KMS-11 (cell line): ENCODE measurements around the gene COL12A1.

Experiments
- H2AFZ ChIP-seq: fragments of 200-600 bp; sonication (generic); 2 replicates; pipeline ENCODE4 v1.6.1; 2016; ENCODE audit warnings: antibody characterized with exemption, mixed run types, low read depth
- H3K27ac ChIP-seq: fragments of 200-600 bp; sonication (generic); 2 replicates; pipeline ENCODE4 v1.6.1; 2016; ENCODE audit warnings: mild to moderate bottlenecking, mixed run types
- H3K27me3 ChIP-seq: fragments of 200-600 bp; sonication (generic); 2 replicates; pipeline ENCODE4 v1.6.1; 2017; ENCODE audit warnings: mild to moderate bottlenecking, low read depth, mixed run types, moderate library complexity; ENCODE audit not compliant: insufficient read depth
- H3K36me3 ChIP-seq: fragments of 200-600 bp; sonication (generic); 2 replicates; pipeline ENCODE4 v1.6.1; 2017; ENCODE audit warnings: mild to moderate bottlenecking, mixed run types; ENCODE audit not compliant: insufficient read depth
- H3K4me1 ChIP-seq: fragments of 200-600 bp; sonication (generic); 2 replicates; pipeline ENCODE4 v1.6.1; 2016; ENCODE audit warnings: mild to moderate bottlenecking, low read depth, mixed run types; ENCODE audit not compliant: poor library complexity, severe bottlenecking
- H3K4me2 ChIP-seq: fragments of 200-600 bp; sonication (generic); 2 replicates; pipeline ENCODE4 v1.7.0; 2016; ENCODE audit warnings: mild to moderate bottlenecking, mixed run types
- H3K4me3 ChIP-seq: fragments of 200-600 bp; sonication (generic); IDR thresholded peaks from 2 replicates; pipeline ENCODE4 v1.6.1; 2017; ENCODE audit warnings: low read depth, low read length, mixed read lengths; ENCODE audit not compliant: insufficient read depth
- H3K79me2 ChIP-seq: fragments of 200-600 bp; sonication (generic); 2 replicates; pipeline ENCODE4 v1.6.1; 2016; ENCODE audit warnings: low read depth, mixed run types; ENCODE audit not compliant: insufficient read depth
- H3K9ac ChIP-seq: fragments of 200-600 bp; sonication (generic); 2 replicates; pipeline ENCODE4 v1.6.1; 2016; ENCODE audit warnings: mild to moderate bottlenecking, mixed run types
- H4K20me1 ChIP-seq: fragments of 200-600 bp; sonication (generic); 2 replicates; pipeline ENCODE4 v1.6.1; 2016; ENCODE audit warnings: mild to moderate bottlenecking, mixed run types; ENCODE audit not compliant: insufficient read depth
- TF ChIP-seq, protein P1 (sequence below): fragments of 200-600 bp; sonication (generic); conservative IDR thresholded peaks from 2 replicates; pipeline ENCODE4 v1.6.1; 2017; ENCODE audit warnings: low read depth, mild to moderate bottlenecking, antibody characterized with exemption, low read length, moderate library complexity, mixed read lengths

The COL12A1 gene

DNA sequence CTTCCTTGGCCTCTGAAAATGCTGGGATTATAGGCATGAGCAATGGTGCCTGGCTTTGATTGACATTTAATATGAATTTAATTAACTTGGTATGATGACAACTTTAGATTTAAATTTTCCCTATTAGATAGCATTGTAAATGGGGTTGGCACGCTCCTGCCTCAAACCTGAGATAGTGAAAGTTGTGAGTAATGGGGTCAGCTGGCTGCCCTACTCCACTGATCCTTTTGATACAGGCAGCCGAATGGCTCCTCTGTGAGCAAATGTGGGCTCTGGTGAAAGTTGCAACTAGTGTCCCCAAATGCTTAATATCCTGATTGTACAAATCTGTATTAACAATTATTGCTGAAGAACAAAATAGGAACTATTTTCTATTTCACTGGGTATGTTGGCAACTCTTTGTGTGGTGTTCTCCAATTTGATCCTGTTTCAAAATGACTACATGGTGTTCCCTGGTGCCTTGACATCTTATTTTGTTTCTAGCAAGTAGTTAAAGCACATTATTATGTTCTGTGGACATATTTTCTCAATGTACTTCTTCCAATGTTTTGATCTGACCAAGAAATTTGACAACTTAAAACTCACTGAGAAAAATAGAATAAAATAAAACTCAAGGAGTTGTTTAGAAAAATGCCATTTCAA is 97.4 kb downstream of the COL12A1 start:
- TF ChIP-seq, protein P1, sequence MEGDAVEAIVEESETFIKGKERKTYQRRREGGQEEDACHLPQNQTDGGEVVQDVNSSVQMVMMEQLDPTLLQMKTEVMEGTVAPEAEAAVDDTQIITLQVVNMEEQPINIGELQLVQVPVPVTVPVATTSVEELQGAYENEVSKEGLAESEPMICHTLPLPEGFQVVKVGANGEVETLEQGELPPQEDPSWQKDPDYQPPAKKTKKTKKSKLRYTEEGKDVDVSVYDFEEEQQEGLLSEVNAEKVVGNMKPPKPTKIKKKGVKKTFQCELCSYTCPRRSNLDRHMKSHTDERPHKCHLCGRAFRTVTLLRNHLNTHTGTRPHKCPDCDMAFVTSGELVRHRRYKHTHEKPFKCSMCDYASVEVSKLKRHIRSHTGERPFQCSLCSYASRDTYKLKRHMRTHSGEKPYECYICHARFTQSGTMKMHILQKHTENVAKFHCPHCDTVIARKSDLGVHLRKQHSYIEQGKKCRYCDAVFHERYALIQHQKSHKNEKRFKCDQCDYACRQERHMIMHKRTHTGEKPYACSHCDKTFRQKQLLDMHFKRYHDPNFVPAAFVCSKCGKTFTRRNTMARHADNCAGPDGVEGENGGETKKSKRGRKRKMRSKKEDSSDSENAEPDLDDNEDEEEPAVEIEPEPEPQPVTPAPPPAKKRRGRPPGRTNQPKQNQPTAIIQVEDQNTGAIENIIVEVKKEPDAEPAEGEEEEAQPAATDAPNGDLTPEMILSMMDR = no peak
- Histone ChIP-seq H3K4me3 (no peak overlapping the region), H4K20me1 (no peaks in the 10 kb centered on the region), H3K4me2 (no peak overlapping the region), H3K36me3 (no peaks in the 10 kb centered on the region), H3K27me3 (no peaks in the 10 kb centered on the region), H3K4me1 (no peaks in the 10 kb centered on the region), H3K27ac (no peak overlapping the region), H2AFZ (no peak overlapping the region), H3K9ac (no peak overlapping the region), H3K79me2 (no peaks in the 10 kb centered on the region)

DNA sequence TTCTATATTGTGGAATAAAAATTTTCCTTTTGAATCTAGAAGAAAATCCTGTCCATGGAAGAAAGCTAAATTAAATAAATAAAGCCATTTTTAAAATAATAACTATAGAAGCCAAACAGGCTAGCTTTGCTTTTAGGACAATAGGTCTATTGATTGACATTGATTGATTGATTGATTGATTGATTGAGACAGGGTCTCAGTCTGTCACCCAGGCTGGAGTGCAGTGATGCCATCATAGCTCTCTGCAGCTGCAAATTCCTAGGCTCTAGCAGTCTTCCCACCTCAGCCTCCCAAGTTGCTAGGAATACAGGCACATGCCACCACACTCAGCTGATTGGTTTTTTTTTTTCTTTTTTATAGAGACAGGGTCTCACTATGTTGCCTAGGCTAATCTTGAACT is 97.9 kb downstream of the COL12A1 start:
- Histone ChIP-seq H2AFZ (no peak overlapping the region), H3K36me3 (no peaks in the 10 kb centered on the region), H3K4me1 (no peaks in the 10 kb centered on the region), H4K20me1 (no peaks in the 10 kb centered on the region), H3K27ac (no peak overlapping the region), H3K79me2 (no peaks in the 10 kb centered on the region), H3K27me3 (no peaks in the 10 kb centered on the region), H3K4me3 (no peak overlapping the region), H3K9ac (no peak overlapping the region), H3K4me2 (no peak overlapping the region)
- TF ChIP-seq, protein P1 = no peak

DNA sequence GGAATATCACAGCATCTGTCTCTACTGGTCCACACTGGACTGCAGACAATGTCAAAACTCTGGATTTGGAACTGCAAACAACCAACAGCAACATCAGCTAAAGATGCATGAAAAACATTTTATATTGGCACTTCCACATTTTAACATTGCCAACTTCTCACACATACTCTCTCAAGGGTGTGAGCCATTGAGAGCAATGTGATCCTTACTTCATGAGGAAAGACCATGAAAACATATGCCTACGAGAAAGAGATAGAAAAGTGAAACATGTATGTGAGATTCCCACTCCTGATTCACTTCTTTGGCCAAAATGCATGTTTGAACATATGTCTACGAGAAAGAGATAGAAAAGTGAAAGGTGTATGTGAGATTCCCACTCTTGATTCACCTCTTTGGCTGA is 99.4 kb downstream of the COL12A1 start:
- H3K79me2 ChIP-seq = no peaks in the 10 kb centered on the region
- no peaks in the 10 kb centered on the region for H3K4me1 ChIP-seq
- H3K4me2 ChIP-seq = no peak overlapping the region
- H2AFZ ChIP-seq = no peak overlapping the region
- TF ChIP-seq, protein P1 = no peak
- H3K27ac ChIP-seq = no peak overlapping the region
- no peaks in the 10 kb centered on the region for H4K20me1 ChIP-seq
- no peak overlapping the region for H3K4me3 ChIP-seq
- no peaks in the 10 kb centered on the region for H3K27me3 ChIP-seq
- H3K36me3 ChIP-seq = no peaks in the 10 kb centered on the region
- H3K9ac ChIP-seq = no peak overlapping the region

DNA sequence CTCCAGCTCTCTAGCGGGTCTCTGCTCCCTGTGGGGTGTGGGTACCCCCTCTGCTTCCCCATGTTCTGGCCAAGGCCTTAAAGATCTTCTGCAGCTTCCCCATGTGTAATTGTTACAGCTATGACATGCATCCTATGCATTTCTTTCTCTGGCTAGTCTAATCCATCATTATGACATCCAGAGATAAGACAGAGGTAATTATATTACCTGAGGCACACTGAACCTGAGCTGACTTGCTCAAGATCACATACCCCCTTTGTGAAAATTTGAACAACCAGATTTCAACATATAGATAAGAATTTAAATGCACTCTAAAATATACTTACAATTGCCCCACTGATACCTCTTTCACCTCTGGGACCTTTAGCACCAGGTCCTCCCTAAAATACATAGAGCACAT is 102.4 kb downstream of the COL12A1 start:
- Histone ChIP-seq H3K9ac (no peak overlapping the region), H3K79me2 (no peaks in the 10 kb centered on the region), H3K27ac (no peak overlapping the region), H3K27me3 (no peaks in the 10 kb centered on the region), H3K36me3 (no peaks in the 10 kb centered on the region), H3K4me2 (no peak overlapping the region), H3K4me1 (no peaks in the 10 kb centered on the region), H3K4me3 (no peak overlapping the region), H2AFZ (no peak overlapping the region), H4K20me1 (no peaks in the 10 kb centered on the region)
- TF ChIP-seq, protein P1 = no peak
